Endothelial cell of umbilical vein (primary cell): Measurements from ENCODE around the gene RAB20.

Source experiments
- JUN ChIP-seq: IDR thresholded peaks from 2 replicates; pipeline ENCODE4 v1.6.1; 2011; ENCODE audit warnings: borderline replicate concordance, low read depth; ENCODE audit not compliant: insufficient read length, insufficient read depth
- TF ChIP-seq, protein P1 (sequence below), 2 donors: IDR thresholded peaks; 1 replicate in 1 of 2; 2 replicates in 1 of 2; pipeline ENCODE4 v1.5.1; 2011; ENCODE audit warnings: low read length in 2 of 2, mild to moderate bottlenecking in 2 of 2, moderate library complexity in 2 of 2, control low read depth in 1 of 2, inconsistent platforms in 1 of 2, low read depth in 1 of 2; ENCODE audit not compliant: insufficient read depth in 1 of 2; ENCODE audit errors: extremely low read depth in 1 of 2

DNA sequence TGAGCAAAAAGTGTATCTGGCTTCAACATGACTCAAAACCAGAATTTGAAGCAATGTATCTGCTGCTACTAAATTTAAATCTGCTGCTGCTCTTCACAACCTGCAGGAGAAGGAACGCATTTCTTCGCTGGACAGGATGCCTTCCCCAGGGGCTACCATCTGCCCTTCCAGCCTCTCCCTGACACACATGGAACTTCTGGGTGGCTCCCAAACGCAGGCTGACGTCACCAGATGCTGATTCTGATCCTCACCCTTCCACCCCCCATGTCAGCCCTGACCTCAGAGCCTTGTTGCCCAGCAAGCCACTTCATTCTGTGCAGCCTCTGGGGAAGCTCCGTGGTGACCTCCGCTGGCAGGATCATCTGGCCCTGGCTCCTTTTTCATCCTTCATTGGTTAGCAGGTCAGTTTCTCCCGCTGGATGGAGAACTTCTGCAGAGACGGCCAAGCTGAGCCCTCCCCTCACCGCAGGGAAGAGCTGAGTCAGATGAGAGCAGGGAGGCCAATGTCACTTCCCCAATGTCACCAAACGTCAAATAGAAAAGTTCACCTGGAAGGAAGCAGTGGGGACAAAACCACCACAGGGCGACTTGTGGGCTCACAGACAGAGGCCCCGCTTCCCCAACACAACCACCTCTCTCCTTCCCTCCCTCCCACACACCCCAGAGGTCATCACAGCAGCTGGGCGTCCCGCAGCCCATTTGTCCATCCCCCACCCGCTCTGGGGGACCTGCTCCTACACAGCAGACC is 14.0 kb upstream of the RAB20 start:
- TF ChIP-seq, protein P1, sequence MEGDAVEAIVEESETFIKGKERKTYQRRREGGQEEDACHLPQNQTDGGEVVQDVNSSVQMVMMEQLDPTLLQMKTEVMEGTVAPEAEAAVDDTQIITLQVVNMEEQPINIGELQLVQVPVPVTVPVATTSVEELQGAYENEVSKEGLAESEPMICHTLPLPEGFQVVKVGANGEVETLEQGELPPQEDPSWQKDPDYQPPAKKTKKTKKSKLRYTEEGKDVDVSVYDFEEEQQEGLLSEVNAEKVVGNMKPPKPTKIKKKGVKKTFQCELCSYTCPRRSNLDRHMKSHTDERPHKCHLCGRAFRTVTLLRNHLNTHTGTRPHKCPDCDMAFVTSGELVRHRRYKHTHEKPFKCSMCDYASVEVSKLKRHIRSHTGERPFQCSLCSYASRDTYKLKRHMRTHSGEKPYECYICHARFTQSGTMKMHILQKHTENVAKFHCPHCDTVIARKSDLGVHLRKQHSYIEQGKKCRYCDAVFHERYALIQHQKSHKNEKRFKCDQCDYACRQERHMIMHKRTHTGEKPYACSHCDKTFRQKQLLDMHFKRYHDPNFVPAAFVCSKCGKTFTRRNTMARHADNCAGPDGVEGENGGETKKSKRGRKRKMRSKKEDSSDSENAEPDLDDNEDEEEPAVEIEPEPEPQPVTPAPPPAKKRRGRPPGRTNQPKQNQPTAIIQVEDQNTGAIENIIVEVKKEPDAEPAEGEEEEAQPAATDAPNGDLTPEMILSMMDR (IDR thresholded peaks at IDR 0.05; ENCODE audit: extremely low read depth in 1 of 2, insufficient read depth in 1 of 2, low read depth in 1 of 2, low read length in 2 of 2): no peak
- no peak for TF ChIP-seq JUN
